Peyer's patch (tissue), 4 donors: Measurements from ENCODE around the gene ALG6.

Experiments
- POLR2A ChIP-seq, 2 donors: fragments of 450-650 bp; IDR thresholded peaks; one replicate each; pipeline ENCODE4 v1.5.1; 2017; ENCODE audit warnings: antibody characterized with exemption in 2 of 2, mild to moderate bottlenecking in 2 of 2, moderate library complexity in 2 of 2
- TF ChIP-seq, protein P1 (sequence below), 6 experiments: fragments of 450-650 bp in 4 of 6; fragments of 200-600 bp in 2 of 6; sonication (generic) in 1 of 6; IDR thresholded peaks; one replicate each; pipeline ENCODE4 v1.5.1; 2017 to 2019; ENCODE audit warnings: antibody characterized with exemption in 6 of 6, mild to moderate bottlenecking in 3 of 6, moderate library complexity in 1 of 6

- TF ChIP-seq, protein P1, sequence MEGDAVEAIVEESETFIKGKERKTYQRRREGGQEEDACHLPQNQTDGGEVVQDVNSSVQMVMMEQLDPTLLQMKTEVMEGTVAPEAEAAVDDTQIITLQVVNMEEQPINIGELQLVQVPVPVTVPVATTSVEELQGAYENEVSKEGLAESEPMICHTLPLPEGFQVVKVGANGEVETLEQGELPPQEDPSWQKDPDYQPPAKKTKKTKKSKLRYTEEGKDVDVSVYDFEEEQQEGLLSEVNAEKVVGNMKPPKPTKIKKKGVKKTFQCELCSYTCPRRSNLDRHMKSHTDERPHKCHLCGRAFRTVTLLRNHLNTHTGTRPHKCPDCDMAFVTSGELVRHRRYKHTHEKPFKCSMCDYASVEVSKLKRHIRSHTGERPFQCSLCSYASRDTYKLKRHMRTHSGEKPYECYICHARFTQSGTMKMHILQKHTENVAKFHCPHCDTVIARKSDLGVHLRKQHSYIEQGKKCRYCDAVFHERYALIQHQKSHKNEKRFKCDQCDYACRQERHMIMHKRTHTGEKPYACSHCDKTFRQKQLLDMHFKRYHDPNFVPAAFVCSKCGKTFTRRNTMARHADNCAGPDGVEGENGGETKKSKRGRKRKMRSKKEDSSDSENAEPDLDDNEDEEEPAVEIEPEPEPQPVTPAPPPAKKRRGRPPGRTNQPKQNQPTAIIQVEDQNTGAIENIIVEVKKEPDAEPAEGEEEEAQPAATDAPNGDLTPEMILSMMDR (IDR thresholded peaks at IDR 0.05), result no peak
- TF ChIP-seq POLR2A (IDR thresholded peaks at IDR 0.05), result no peak
These were observed 704 bp downstream of the ALG6 start for GRCh38 chr1:63368131-63368530.
